ENCODE results near the gene PPIB.

DNA sequence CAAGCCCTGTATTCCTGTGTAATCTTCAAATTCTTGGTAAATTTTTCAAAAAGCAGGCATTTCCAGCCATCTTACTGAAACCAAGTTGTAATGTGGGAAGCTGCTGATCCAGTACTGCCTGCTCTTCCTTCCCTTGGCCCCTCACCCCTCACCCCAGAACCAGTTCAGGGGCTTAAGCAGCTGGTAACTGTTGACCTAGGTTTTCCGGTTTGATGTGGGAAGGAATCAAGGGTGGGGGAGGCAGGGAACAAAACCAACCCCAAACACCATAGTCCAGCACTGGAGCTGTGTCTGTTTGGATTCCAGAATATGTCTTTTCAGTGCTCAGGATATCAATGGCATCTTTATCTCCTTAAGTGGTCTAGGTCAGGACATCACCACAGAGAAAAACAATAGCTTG, 40.4 kb downstream of the PPIB start:
- TF ChIP-seq, protein P1, sequence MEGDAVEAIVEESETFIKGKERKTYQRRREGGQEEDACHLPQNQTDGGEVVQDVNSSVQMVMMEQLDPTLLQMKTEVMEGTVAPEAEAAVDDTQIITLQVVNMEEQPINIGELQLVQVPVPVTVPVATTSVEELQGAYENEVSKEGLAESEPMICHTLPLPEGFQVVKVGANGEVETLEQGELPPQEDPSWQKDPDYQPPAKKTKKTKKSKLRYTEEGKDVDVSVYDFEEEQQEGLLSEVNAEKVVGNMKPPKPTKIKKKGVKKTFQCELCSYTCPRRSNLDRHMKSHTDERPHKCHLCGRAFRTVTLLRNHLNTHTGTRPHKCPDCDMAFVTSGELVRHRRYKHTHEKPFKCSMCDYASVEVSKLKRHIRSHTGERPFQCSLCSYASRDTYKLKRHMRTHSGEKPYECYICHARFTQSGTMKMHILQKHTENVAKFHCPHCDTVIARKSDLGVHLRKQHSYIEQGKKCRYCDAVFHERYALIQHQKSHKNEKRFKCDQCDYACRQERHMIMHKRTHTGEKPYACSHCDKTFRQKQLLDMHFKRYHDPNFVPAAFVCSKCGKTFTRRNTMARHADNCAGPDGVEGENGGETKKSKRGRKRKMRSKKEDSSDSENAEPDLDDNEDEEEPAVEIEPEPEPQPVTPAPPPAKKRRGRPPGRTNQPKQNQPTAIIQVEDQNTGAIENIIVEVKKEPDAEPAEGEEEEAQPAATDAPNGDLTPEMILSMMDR (IDR thresholded peaks at IDR 0.05): no peak
- TF ChIP-seq POLR2A (IDR thresholded peaks at IDR 0.05): no peak
